Measurements from ENCODE around the gene CXCL14. TPM values are rescaled to one million over a fixed set of nuclear protein-coding genes. Genes with fewer than 3 reads are reported as not detected.

Gene CXCL14
- total RNA-seq, 1 experiment from 2014 or later: not detected

GRCh38 chr5:135605221-135605620, 26.4 kb upstream of the CXCL14 start:
- BruUV-seq (replicated peaks): no TSS peak
- Mint-ChIP-seq H3K27me3 (ENCODE audit: insufficient read depth, unreplicated experiment) (peaks cover 8% of the 10 kb centered on the region), H3K4me1 (ENCODE audit: low read depth, unreplicated experiment) (no peaks in the 10 kb centered on the region), H3K27ac (ENCODE audit: unreplicated experiment) (no peak overlapping the region), H3K9me3 (ENCODE audit: unreplicated experiment) (no peaks in the 10 kb centered on the region), H3K36me3 (ENCODE audit: insufficient read depth, unreplicated experiment) (no peaks in the 10 kb centered on the region), H3K4me3 (ENCODE audit: unreplicated experiment) (no peak overlapping the region)
- Histone ChIP-seq H3K4me3 (ENCODE audit: low read depth, low read length) (no peak overlapping the region), H3K4me1 (peaks cover 21% of the 10 kb centered on the region), H3K36me3 (ENCODE audit: control insufficient read depth, insufficient read depth, low read length) (no peaks in the 10 kb centered on the region), H3K9me3 (no peaks in the 10 kb centered on the region), H3K27me3 (replicated peaks; ENCODE audit: control insufficient read depth, insufficient read depth, low read length) (no peaks in the 10 kb centered on the region; the same call in 1 of the 2 replicates)
- DNase-seq: no peak
- ChIA-PET CTCF (no interaction called here), POLR2A (no interaction called here)
- no peak for TF ChIP-seq CTCF (IDR thresholded peaks at IDR 0.05; ENCODE audit: insufficient read depth in 1 of 2, low read depth in 1 of 2, low read length in 1 of 2, severe bottlenecking in 1 of 2, unreplicated experiment in 1 of 2)
- intact Hi-C loops (cut with micrococcal nuclease; ENCODE audit: unreplicated experiment): no loop called here

- Mint-ChIP-seq H3K4me3 (ENCODE audit: unreplicated experiment) (no peak overlapping the region), H3K9me3 (ENCODE audit: unreplicated experiment) (no peaks in the 10 kb centered on the region), H3K27me3 (ENCODE audit: insufficient read depth, unreplicated experiment) (peaks cover 8% of the 10 kb centered on the region), H3K36me3 (ENCODE audit: insufficient read depth, unreplicated experiment) (no peaks in the 10 kb centered on the region), H3K27ac (ENCODE audit: unreplicated experiment) (no peak overlapping the region), H3K4me1 (ENCODE audit: low read depth, unreplicated experiment) (no peaks in the 10 kb centered on the region)
- POLR2A ChIA-PET: no interaction called here
- intact Hi-C loops (cut with micrococcal nuclease; ENCODE audit: unreplicated experiment): no loop called here
- CTCF ChIA-PET: interaction anchor here (1.3 kb wide), 1 partner anchor 38 kb away, joined by 4 read pairs; no protein-coding TSS in a partner anchor
- H3K4me3 ChIP-seq (ENCODE audit: low read depth, low read length): no peak overlapping the region
- H3K36me3 ChIP-seq (ENCODE audit: control insufficient read depth, insufficient read depth, low read length): no peaks in the 10 kb centered on the region
- no peak for DNase-seq
- no peak for TF ChIP-seq CTCF (IDR thresholded peaks at IDR 0.05; ENCODE audit: insufficient read depth in 1 of 2, low read depth in 1 of 2, low read length in 1 of 2, severe bottlenecking in 1 of 2, unreplicated experiment in 1 of 2)
- H3K4me1 ChIP-seq: peaks cover 21% of the 10 kb centered on the region
- BruUV-seq (replicated peaks): no TSS peak
- H3K27me3 ChIP-seq (replicated peaks; ENCODE audit: control insufficient read depth, insufficient read depth, low read length): no peaks in the 10 kb centered on the region; the same call in 1 of the 2 replicates
- no peaks in the 10 kb centered on the region for H3K9me3 ChIP-seq
These were observed 25.3 kb upstream of the CXCL14 start for GRCh38 chr5:135604056-135604455.

GRCh38 chr5:135602882-135603721, 24.3 kb upstream of the CXCL14 start:
- ChIA-PET POLR2A (no interaction called here), CTCF (interaction anchor here (0.6 to 2.0 kb wide), 3 partner anchors 37 to 1717 kb away, joined by 3 to 6 read pairs (median 4); no protein-coding TSS in a partner anchor)
- Histone ChIP-seq H3K4me1 (peaks cover 30% of the 10 kb centered on the region), H3K36me3 (ENCODE audit: control insufficient read depth, insufficient read depth, low read length) (no peaks in the 10 kb centered on the region), H3K4me3 (ENCODE audit: low read depth, low read length) (no peak overlapping the region), H3K27me3 (replicated peaks; ENCODE audit: control insufficient read depth, insufficient read depth, low read length) (no peaks in the 10 kb centered on the region; the same call in 1 of the 2 replicates), H3K9me3 (no peaks in the 10 kb centered on the region)
- H3K36me3 Mint-ChIP-seq (ENCODE audit: insufficient read depth, unreplicated experiment): no peaks in the 10 kb centered on the region
- no peaks in the 10 kb centered on the region for H3K9me3 Mint-ChIP-seq (ENCODE audit: unreplicated experiment)
- intact Hi-C loops (cut with micrococcal nuclease; ENCODE audit: unreplicated experiment): no loop called here
- TF ChIP-seq CTCF (IDR thresholded peaks at IDR 0.05; ENCODE audit: insufficient read depth in 1 of 2, low read depth in 1 of 2, low read length in 1 of 2, severe bottlenecking in 1 of 2, unreplicated experiment in 1 of 2): no peak
- no peak overlapping the region for H3K4me3 Mint-ChIP-seq (ENCODE audit: unreplicated experiment)
- H3K27ac Mint-ChIP-seq (ENCODE audit: unreplicated experiment): no peak overlapping the region
- peaks cover 3% of the 10 kb centered on the region for H3K27me3 Mint-ChIP-seq (ENCODE audit: insufficient read depth, unreplicated experiment)
- H3K4me1 Mint-ChIP-seq (ENCODE audit: low read depth, unreplicated experiment): peaks cover 7% of the 10 kb centered on the region
- no TSS peak for BruUV-seq (replicated peaks)
- DNase-seq: peak in 1 of 2 experiments; percentile 58
